Embryonic facial prominence (tissue), 1 donor: Measurements from ENCODE around the gene TNFRSF11A.

Experiments
- DNase-seq: peaks from one replicate; pipeline ENCODE4 v3.0.0-alpha.2; 2016; ENCODE audit errors: extremely low spot score

Gene TNFRSF11A

DNA sequence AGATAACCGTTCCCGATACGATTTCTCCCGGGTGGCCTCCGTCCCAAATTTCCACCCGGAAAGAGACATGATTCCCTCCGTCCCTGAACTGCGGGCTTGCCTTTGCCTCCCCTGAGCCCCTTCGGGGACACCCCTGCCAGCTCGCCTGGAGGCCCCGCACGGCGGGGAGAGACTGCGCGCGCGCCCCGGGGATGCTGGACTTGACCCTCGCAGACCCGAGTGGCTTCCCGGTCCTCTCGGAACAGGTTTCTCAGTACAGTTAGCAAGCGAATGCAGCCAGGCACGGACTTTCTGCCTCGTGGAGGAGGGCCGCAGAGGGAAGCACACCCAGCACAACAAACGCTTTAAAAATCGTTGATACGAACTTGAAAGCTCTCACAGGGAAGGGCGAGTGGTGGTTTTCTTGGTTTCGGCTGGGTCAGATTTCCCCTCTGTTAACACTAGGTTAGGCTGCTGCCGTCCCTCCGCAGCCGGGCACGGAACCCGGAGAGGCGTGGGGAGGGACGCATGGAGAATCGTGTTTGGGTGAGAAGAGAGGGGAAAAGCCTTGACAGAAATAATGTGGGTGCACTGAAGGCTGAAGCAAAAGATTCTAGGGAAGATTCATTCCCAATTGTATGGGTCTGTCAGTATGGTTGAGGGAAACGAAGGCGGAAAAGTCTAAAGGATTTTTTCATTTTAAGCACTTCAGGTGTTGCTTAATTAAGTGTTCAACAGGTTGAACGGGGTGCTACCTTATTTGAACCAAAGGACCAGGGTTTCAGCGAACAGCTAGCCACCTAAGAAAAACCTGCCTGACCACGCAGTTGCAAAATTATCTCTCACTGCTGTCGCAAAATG, 916 bp downstream of the TNFRSF11A start:
- DNase-seq, result no peak

DNA sequence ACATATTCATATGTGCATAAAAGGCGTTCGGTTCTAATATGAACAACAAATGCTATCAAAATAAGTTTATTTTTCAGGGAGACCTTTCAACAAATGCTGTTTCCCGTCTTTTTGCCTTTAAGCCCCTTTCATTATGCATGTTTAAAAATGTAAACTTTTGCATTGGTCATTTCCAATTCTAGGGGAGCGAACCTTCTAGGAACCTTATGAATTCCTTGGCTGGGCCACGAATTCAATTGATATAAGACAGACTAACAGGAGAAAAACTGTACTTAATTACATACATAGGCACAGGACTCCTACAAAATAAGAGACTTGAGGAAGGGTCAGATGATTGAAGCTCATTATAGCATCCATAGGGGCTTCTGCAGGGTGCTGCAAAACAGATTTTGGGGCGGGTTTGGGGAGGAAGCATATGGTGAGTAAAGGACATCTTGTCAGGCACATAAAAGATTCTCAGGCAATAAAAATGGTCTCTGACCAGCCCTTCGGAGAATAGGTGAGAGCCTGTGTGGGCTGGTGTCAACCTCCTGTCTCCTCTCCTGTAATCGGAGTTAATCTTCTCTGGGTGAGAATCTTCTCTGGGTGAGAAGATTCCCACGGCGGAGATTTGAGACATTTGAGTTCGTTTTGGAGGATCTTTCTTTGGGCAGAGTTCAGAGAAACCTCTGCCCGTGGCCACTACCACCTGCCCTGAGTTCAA, 1.7 kb downstream of the TNFRSF11A start:
- no peak for DNase-seq

DNA sequence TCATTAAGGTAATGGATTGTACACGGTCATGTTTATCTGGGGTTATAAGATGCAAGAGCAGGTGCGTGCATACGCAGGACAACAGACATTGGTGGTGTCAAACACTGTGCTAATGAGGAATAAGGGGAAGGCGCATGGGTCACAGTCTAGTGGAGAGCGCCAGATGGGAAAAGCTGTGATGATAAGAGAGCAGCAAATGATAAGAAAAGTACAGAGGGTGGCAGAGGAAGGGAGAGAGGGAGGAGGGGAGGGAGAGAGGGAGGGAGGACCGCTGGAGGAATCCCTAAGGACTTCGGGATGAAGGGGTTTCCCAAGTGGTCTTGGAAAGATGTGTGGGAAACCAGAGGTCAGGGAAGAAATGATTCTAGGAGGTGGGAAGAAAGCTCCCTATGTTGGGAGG, 2.9 kb downstream of the TNFRSF11A start:
- DNase-seq, result no peak

DNA sequence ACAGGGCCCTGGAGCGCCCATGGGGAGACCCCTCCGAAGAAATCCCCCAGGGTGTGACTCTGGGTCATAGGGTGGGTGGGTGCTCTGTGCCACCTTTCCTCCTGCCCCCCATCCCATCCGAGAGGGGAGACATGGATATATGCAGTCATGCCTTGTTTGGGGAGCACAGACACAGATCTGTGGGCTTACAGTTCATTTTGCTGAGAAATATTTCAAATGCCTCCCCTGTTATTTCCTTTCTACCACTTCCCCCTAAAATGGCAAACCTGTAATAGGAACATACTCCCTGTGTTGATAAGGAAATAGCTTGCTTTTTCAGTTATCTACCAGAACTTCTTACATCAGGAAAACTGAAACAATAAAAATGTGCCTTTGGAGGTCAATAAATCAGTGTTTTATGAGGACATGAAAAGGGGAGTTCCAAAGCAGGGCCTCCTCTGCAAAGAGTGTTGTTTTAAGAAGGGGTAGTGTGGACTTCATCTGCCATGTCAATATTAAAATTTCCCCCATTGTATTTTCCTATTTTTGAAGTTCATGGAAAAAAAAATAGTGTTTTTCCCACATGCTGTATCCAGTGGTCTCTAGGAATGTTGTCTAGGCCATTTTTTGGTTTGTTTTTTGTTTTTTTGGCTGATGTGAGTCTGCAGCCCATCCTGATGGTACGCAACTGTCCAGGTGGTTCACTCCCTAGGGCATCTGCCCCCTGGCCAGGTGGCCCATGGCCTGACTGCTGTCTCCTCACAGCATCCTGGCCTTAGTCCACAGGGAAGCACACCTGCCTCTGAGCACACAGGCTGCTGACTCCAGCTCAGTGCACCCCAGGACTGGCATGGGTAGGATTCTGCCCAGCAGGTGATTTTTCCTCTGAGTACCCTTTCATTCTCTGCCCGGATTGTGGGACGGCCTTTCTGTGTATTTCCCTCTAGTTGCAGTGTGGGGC, 3.7 kb downstream of the TNFRSF11A start:
- no peak for DNase-seq

DNA sequence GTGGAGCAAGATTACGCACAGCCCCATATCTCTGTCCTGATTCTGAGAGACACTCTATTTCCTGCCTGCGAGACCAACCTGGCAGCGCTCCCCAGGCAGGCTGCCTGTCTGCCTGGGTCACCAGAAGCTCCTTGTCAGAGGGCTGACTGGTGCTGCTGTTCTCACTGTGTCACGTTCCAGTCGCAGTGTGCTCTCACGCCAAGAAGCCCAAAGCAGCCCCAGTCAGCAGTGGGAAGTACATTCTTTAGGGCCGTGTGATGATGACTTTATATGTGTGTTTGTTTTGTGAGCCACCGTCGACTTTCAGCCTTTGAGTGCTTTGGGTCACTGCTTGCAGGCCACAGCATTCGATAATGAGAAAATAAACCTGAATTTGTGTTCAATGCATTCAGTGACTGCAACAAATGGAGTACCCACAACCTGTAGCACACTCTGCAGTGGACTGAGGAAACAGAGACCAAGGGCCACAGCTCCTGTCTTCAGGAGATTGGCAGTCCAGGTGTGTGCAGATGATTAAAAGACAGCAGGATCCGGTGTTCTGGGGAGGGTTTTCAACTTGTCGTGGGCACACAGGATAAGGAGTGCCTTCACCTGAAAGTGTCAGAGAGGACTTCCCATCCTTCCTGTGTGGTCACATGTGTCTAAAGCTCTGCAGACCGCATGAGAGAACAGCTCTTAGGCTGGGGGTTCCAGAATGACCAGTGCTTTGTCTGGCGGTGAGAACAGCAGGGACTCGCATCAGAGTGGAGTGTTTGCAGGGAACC, 4.8 kb downstream of the TNFRSF11A start:
- no peak for DNase-seq

DNA sequence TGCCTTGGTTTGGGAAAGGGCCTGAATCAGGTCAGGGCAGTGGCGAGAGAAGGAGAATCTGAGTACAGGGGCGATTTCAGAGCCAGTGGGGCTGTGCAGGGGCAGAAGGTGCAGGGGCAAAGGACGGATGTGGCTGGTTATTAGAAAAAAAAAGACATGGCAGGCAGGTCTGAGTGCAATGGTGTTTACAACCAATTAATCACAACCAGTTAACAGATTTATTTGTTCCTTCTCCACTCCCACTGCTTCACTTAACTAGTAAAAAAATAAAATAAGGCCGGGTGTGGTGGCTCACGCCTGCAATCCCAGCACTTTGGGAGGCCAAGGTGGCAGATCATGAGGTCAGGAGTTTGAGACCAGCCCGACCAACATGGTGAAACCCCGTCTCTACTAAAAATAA, 5.5 kb downstream of the TNFRSF11A start:
- no peak for DNase-seq

DNA sequence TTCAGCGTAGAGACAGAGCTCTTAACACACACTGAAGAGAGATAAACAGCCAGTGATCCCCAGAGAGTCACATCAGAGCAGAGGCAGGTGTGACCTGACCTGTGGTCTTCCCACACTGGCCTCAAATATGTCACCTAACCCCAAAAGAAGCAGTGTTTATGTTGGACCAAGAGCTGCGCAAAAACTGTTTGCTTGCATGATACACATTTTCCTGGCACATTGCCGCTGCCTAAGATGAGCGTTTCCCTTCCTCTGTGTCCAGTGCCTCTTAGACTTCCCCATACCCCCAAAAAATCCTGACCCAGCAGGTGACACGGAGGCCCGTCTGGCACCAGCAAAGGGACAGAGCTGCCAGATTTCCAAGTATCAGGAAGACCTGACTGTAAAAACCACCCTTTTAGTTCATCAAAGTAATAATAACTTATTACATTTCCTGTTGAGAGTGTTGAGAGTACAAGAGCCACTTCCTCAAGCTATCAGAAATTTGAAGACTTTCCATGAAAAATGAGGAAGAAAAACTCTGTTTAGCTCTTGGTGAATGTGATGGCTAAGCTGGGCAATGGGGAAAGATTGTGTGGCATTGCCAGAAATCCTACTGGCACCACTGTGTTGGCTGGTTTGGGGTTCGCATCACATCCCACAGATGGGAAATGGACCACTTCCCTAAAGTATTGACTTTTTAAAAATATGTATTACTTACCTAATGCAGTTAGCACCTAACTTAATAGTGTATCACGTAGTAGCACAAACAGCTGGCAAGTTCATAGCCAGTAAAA, 6.7 kb downstream of the TNFRSF11A start:
- no peak for DNase-seq

DNA sequence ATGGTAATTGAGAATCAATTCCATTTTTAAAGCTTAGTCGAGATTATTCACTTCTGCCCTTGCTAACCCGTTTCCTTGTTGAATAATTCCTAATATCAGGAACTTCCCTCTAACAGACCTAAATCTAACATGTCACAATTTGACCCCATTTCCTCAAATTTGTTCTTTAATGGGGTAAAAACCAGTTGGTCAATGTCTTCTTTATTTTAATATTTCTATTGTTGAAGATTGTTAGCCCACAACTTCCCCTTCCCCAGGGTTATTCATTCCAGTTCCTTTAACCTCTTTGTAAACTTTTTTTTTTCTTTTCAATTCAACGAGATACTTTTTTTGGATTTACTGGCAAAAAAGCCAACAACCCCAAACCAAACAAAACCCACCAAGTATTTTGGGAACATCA, 7.3 kb downstream of the TNFRSF11A start:
- DNase-seq, result no peak

DNA sequence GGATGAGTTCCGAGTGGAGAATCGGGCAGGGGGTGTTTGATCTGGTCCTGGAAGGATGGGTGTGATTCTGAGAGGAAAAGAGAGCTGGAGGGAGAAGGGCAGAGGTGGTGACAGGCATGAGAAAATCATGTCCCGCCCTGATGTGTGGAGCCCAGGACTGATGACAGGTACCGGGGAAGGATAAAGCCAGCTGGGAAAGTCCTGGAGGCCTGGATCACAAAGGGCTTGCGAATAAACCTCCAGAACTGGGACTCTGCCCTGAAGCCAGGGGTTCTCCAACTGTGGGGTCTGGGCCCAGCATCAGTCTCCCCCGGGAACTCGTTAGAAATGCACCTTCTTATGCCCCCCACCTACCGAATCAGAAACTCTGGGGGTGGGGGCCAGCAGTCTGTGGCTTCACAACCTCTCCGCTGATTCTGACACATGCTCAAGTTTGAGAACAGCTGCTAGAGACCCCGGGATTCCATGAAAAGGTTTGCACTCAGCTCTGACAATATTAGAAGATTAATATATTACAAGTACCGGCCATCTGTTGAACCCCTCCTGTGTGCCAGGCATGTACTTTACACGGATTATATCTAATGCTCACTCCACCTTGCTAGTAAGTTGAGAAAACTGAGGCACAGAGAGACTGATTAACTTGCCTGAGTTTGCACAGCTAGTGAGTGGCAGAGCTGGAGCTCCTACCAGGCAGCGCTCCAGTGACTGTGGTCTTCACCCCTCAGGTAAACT, 8.0 kb downstream of the TNFRSF11A start:
- no peak for DNase-seq

DNA sequence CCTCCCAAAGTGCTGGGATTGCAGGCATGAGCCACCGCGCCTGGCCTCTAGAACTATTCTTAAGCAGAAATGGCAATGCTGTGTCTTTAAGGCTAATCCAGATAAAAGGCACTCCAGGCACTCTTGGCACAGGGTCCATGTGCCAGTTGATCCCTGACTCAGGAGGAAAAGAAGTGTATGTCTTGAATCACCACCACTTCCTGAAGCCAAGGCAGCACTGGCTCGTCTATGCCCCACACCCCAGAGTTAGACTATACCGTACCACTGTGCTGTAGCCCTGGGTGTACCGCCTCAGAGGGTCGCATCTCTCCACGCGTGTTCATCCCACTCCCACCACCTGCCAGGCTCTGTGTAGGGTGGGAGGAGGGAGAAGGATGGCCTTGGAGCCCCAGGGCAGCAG, 9.0 kb downstream of the TNFRSF11A start:
- DNase-seq, result no peak

DNA sequence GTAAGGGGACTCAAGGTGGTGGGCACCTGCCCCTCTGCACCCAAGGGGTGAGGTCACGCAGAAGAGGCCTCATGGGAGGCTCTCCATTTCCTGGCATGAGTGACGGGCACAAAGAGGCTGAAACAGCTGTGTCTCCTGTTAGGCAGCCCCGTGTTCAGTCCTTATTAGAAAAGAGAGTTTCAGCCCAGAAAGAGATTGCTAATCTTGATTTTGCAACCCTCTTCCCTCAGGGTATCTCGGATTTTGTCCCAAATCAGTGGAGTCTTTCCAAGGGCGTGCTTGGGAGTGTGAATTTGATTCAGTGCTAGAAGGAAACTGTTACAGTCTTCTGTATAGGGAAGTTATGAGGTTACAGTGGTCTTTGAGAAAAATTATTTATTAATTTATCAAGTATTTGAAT, 10.4 kb downstream of the TNFRSF11A start:
- no peak for DNase-seq

DNA sequence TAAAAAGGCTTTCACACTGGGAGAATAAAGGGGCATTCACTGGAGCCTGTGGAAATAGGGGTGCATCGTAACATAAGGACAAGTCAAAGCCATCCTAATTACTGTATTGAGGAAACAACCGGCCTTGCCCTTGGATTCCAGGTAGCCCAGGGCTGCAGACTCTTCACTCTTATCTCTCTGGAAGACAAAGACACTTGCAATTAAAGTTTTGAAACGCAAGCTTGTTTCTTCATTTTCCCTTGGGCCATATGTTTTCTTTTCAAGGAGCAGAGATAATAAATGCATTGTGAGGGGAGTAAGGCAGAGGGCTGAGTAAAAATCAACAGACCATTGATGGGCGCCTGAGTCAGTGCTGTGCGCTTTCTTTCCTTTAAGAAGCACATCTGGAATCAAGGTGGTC, 11.5 kb downstream of the TNFRSF11A start:
- DNase-seq, result no peak

DNA sequence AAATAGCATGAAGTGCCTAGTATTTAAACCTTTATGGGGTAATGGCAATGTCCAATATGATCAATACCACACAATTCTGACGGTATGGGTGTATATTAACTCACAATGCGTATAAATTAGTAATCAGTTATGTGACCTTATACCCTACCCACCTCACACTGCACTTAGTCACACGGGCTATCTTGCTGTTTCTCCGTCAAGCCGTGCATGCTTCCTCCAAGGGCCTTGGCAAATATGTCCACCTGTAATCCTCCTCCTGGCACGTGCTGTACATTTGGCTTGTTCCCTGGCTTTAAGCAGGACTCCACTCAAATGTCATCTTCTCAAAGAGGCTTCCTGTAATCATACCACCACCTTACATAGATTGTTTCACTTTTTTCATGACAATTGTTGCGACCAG, 12.2 kb downstream of the TNFRSF11A start:
- no peak for DNase-seq

DNA sequence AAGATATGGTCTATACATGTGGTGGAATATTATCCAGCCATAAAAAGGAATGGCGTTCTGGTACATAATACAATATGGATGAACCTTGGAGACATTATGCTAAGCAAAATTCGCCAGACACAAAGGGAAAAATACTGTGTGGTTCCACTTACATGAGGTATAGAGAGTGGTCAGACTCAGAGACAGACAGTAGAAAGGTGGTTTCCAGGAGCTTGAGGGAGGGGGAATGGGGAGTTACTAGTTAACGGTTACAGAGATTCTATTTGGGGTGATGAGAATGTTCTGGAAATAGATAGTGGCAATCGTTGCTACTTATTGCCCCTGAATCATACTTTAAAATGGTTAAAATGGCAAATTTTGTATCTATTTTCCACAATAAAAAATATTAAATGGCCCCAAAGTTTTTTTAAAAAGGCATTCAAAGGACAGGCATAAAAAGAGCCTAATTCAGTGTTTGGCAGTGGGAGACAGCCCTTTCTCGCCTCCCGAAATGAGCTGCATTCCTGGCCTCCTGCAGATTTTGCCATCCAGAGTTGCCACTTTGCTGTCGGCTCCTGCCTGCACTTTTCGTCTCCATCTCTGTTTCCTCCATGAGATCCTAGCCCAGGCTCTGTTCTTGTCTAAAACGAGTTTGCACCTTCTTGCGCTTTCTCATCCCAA, 13.5 kb downstream of the TNFRSF11A start:
- no peak for DNase-seq

DNA sequence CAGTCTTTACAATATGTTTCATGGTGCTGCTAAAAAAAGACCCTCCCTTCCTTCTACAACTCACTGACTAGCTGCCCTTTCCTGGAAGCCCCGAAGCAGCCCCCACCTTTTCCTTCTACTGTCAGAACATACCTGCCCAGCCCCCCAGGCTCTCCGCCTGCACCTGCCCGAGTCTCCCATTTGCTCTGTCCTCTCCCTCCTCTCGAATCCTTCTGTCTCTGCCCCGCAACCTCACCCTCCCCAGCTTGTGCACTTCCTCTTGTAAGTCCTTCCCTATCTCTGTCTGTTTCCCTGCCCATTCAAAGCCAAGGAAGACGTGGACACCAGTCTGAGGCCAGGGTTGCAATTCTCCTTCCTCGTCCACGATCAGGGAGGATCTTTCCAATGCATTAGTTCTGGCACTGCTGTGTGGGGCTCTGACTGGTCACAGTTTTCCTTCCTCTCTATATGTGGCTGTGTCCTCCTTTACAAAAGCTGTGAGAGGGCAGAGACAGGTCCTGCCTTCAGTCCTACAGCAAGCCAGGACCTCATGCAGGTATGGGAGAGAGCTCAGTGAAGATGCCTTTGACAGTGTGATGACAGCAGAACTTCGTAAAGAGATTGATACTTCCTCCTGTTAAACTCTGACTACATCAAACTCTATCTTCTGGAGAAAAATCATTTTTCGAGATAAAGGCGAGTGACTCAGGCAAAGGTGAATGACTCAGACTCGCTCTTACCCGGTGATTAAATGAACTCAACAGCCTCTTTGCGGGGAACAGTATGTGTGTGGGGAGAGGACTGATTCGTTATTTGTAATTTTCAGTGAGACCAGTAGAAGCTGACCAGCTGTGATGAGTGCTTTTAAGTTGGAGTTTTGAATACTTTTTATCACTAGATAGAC, 14.2 kb downstream of the TNFRSF11A start:
- DNase-seq, result no peak

DNA sequence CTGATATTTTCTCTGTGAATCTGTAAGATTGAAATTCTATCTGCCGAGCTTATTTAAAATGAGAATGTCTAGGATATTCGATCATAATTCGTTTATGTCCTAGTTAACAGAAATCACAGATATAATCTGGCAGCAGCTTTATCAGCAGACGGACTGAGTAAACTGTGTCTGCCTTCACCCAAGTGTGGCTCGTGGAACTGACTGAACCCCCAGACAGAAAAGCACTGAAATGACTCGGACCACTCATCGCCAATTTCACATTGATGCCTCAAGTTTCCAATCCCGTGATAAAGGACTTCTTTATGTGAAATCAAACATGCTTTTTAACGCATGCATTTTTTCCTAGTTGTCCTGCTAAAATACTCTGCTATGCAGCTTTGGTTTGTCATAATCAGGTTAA, 15.9 kb downstream of the TNFRSF11A start:
- DNase-seq, result no peak

DNA sequence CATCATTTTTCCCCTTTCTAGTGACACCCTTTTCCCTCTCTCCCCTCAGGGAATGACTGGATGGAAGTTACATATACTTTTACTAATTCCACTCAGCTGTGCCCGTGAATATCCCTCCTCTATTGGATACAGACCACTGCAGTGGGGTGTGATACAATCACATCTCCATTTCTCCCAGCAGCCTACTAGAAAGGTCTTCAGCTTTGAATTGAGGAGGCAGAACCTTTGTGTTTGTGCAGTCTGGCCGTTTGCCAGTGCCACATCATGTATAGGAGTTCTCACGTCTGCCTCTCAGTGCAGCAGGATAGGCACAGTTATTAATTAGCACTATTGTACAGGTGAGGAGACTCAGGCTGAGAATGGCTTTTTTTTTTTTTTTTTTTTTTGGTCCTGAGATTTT, 16.4 kb downstream of the TNFRSF11A start:
- DNase-seq, result no peak

DNA sequence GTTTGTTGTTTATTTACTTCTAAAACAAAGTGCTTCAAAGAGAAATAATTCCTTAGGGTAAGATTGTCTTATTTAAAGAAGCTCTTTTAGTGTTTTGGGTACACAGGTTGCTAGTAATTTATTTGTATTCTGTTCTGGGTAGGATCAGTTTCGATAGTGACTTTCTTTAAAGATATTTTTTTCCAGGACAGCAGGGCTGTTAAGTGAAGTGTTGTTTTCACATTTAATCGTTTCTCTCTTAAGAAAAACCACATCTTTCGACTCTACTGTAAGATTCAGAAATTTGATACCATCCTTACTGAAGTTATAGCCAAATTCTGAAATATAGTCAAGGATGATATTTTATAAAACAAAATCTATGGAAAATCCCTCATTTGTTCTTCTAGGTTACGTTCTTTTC, 17.8 kb downstream of the TNFRSF11A start:
- DNase-seq, result no peak
